ENCODE data around the gene BMPR1B.

Gene BMPR1B

DNA sequence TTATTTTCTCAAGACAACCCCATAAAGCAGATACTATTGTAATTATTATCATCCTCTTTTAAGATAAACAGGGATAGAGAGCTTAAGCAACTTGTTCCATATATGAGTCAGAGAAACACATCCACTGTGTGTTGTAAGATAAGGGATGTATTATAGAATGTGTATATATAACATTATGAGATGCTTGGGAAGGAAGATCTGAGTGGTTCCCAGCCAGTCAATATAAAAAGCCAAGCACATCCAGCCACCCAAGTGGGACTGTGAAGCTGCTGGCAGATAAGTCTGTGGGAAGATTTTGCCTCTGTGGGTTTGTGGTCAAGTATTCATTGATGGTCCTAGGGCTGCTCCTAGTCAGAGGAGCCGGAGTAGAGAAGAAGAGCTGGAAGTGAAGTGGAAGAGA, 16.5 kb upstream of the BMPR1B start:
- no peak overlapping the region for H3K4me3 ChIP-seq (ENCODE audit: control insufficient read depth, low read depth, low read length)
- TF ChIP-seq, protein P1, sequence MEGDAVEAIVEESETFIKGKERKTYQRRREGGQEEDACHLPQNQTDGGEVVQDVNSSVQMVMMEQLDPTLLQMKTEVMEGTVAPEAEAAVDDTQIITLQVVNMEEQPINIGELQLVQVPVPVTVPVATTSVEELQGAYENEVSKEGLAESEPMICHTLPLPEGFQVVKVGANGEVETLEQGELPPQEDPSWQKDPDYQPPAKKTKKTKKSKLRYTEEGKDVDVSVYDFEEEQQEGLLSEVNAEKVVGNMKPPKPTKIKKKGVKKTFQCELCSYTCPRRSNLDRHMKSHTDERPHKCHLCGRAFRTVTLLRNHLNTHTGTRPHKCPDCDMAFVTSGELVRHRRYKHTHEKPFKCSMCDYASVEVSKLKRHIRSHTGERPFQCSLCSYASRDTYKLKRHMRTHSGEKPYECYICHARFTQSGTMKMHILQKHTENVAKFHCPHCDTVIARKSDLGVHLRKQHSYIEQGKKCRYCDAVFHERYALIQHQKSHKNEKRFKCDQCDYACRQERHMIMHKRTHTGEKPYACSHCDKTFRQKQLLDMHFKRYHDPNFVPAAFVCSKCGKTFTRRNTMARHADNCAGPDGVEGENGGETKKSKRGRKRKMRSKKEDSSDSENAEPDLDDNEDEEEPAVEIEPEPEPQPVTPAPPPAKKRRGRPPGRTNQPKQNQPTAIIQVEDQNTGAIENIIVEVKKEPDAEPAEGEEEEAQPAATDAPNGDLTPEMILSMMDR (IDR thresholded peaks at IDR 0.05; ENCODE audit: control insufficient read depth, insufficient read depth, low read depth, low read length, missing control alignments) = no peak
- no peak for DNase-seq (ENCODE audit: low read depth)

DNA sequence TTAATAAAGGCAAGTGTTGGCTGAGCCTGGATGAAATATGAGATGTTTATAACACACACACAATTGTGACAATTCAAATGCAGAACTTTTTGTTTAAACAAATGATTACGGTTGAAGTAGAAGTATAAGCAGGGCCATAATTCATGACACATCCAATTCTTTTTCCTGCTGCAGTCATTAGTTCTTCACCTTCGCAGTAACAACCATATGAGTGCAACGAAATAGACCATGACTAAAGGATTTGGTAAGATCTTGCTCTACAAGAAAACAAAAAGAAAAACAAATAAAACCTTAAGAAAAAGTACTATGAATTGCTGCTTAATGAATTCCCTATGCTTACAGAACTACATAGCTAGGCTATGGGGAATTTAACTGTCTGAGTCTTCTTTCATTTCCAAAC, 13.9 kb upstream of the BMPR1B start:
- DNase-seq (ENCODE audit: low read depth) = no peak
- TF ChIP-seq, protein P1 (IDR thresholded peaks at IDR 0.05; ENCODE audit: control insufficient read depth, insufficient read depth, low read depth, low read length, missing control alignments) = no peak
- no peak overlapping the region for H3K4me3 ChIP-seq (ENCODE audit: control insufficient read depth, low read depth, low read length)

DNA sequence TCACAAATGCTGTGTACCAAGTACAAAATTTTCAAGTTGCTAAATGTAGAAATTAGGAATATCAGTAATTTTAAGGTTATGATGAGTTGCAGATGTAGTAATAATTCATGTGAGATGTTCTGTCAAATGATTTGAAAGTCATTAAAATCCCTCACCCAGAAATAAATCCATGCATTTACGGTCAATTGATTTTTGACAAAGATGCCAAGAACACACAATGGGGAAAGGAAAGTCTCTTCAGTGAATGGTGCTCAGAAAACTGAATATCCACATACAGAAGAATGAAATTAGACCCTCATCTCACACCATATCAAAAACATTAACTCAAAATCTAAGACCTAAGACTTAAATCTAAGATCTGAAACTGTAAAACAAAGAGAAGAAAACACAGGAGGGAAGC, 12.9 kb upstream of the BMPR1B start:
- TF ChIP-seq, protein P1 (IDR thresholded peaks at IDR 0.05; ENCODE audit: control insufficient read depth, insufficient read depth, low read depth, low read length, missing control alignments) = no peak
- no peak for DNase-seq (ENCODE audit: low read depth)
- H3K4me3 ChIP-seq (ENCODE audit: control insufficient read depth, low read depth, low read length) = no peak overlapping the region

DNA sequence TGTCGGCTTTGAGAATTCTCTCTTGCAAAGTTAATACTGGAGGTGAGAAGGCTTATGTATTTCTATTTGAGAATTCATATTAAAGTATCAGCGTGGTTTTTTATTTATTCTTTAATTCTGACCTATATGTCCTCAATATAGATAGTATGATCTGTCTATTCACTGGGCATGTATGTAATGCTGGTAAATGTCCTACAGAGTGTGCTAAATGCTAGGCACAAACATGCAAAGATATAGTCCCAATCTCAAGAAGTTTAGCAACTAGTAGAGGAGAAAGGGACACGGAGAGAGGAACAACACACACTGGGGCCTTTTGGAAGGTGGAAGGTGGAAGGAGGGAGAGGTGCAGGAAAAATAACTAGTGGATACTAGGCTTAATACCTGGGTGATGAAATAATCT, 11.0 kb upstream of the BMPR1B start:
- H3K4me3 ChIP-seq (ENCODE audit: control insufficient read depth, low read depth, low read length) = no peak overlapping the region
- no peak for DNase-seq (ENCODE audit: low read depth)

DNA sequence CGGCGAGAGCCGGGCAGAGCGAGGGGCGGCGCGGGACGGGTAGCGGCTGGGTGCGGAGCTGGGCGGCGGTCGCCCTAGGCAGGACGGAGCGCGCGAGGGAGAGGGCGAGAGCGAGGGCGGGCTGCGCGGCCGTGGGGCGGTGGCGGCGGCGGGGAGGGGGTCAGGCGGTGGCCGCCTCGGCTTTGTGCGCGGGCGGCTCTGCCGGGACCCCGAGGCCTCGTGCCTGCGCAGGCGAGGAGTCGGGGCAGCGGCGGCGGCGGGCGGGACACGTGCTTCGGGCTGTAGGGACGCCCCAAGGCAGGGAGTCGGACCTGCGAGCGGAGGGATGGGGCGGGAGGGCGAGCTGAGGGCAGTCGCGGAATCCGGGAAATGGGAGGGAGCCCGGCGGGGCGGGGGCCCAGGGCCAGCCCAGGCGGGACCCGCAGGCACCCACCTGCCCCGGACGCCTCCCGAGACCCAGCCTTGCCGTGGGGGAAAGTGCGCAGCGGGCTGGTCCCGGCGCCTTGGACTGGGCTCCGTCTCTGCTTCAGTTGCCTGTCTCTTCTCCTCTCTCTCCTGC, 465 bp downstream of the BMPR1B start:
- peak overlapping the region; percentile 44 for H3K4me3 ChIP-seq (ENCODE audit: control insufficient read depth, low read depth, low read length)
- TF ChIP-seq, protein P1 (IDR thresholded peaks at IDR 0.05; ENCODE audit: control insufficient read depth, insufficient read depth, low read depth, low read length, missing control alignments) = no peak
- no peak for DNase-seq (ENCODE audit: low read depth)

More for the DNA sequence above, 11.0 kb upstream of the BMPR1B start:
- TF ChIP-seq, protein P1 (IDR thresholded peaks at IDR 0.05; ENCODE audit: control insufficient read depth, insufficient read depth, low read depth, low read length, missing control alignments) = no peak

DNA sequence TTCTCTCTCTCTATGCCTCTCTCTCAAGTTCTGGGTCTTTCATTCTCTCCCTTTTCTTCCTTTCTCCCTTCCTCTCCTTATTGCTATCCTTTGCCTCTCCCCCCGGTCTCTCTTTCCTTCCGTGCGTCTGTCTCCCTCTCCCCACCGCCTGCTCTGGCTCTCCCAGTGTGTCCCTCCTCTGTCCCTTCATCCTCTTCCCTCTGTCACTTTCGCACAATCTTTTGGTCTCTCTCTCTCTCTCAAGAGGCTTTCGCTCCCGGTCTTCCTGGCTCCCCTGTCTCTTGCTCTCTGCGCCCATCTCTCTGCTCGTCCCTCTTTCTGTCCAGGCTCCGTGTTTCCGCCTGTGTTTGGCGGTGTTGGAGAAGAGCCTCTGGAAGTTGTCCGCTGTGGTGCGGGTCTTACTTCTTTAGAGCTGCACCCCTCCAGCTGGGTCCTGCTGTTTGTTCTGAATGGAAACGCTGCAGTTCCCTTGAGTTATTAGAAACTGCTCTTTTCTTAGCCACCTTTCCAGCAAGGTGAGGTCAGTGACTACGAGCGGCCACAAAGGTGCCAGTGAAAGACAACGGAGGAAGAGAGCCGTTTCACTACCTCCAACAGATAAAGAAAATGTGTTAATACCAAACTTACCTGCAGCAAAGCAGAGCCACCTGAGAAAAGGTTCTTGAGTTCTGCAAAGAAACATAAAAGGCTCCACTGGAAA, 1.1 kb downstream of the BMPR1B start:
- peak overlapping the region; percentile 44 for H3K4me3 ChIP-seq (ENCODE audit: control insufficient read depth, low read depth, low read length)
- TF ChIP-seq, protein P1 (IDR thresholded peaks at IDR 0.05; ENCODE audit: control insufficient read depth, insufficient read depth, low read depth, low read length, missing control alignments) = no peak
- DNase-seq (ENCODE audit: low read depth) = no peak

All from AG09309 (cell line).